ENCODE results near the gene PIGQ. TPM values are rescaled to one million over a fixed set of nuclear protein-coding genes. Genes with fewer than 3 reads are reported as not detected.

PIGQ gene
- total and polyA plus RNA-seq, 2 of the 13 experiments (the other 11 are each of a cell fraction or from before 2014, with no cell fraction given): 7.7 to 19.7 TPM

- TF ChIP-seq, protein P1, sequence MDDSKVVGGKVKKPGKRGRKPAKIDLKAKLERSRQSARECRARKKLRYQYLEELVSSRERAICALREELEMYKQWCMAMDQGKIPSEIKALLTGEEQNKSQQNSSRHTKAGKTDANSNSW (CRISPR knock-in tag; IDR thresholded peaks at IDR 0.05; ENCODE audit: borderline replicate concordance): peak; percentile 89; the same call in 1 of the 2 replicates
- TF ChIP-seq KLF15 (CRISPR knock-in tag; IDR thresholded peaks at IDR 0.05; ENCODE audit: borderline replicate concordance) (peak; percentile 16; the same call in 1 of the 2 replicates), CREM (IDR thresholded peaks at IDR 0.05) (peak; percentile 81), CREM (CRISPR knock-in tag; IDR thresholded peaks at IDR 0.05) (no peak), ZFP36L2 (CRISPR knock-in tag; IDR thresholded peaks at IDR 0.05) (no peak), ZNF225 (CRISPR knock-in tag; IDR thresholded peaks at IDR 0.05) (peak; percentile 61; the same call in 1 of the 2 replicates), KLF12 (CRISPR knock-in tag; IDR thresholded peaks at IDR 0.05; ENCODE audit: borderline replicate concordance) (peak; percentile 73), JUND (CRISPR knock-in tag; IDR thresholded peaks at IDR 0.05) (no peak), ZBTB42 (CRISPR knock-in tag; IDR thresholded peaks at IDR 0.05) (no peak), ZNF160 (CRISPR knock-in tag; IDR thresholded peaks at IDR 0.05) (peak; percentile 50; the same call in 1 of the 2 replicates), ZNF879 (CRISPR knock-in tag; IDR thresholded peaks at IDR 0.05) (no peak), THAP11 (CRISPR knock-in tag; IDR thresholded peaks at IDR 0.05) (peak; percentile 98), ZNF501 (CRISPR knock-in tag; IDR thresholded peaks at IDR 0.05) (peak; percentile 39; the same call in 1 of the 2 replicates), AKAP8 (CRISPR knock-in tag; IDR thresholded peaks at IDR 0.05) (peak; percentile 84), FOXM1 (CRISPR knock-in tag; IDR thresholded peaks at IDR 0.05) (peak; percentile 29; the same call in 1 of the 2 replicates), ZNF749 (CRISPR knock-in tag; IDR thresholded peaks at IDR 0.05; ENCODE audit: borderline replicate concordance) (no peak)
- TF ChIP-seq, protein P2, sequence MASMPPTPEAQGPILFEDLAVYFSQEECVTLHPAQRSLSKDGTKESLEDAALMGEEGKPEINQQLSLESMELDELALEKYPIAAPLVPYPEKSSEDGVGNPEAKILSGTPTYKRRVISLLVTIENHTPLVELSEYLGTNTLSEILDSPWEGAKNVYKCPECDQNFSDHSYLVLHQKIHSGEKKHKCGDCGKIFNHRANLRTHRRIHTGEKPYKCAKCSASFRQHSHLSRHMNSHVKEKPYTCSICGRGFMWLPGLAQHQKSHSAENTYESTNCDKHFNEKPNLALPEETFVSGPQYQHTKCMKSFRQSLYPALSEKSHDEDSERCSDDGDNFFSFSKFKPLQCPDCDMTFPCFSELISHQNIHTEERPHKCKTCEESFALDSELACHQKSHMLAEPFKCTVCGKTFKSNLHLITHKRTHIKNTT (CRISPR knock-in tag; IDR thresholded peaks at IDR 0.05): 0 out of 2 replicates have a peak, but pooled peaks have one; percentile 29
- TF ChIP-seq, protein P3, sequence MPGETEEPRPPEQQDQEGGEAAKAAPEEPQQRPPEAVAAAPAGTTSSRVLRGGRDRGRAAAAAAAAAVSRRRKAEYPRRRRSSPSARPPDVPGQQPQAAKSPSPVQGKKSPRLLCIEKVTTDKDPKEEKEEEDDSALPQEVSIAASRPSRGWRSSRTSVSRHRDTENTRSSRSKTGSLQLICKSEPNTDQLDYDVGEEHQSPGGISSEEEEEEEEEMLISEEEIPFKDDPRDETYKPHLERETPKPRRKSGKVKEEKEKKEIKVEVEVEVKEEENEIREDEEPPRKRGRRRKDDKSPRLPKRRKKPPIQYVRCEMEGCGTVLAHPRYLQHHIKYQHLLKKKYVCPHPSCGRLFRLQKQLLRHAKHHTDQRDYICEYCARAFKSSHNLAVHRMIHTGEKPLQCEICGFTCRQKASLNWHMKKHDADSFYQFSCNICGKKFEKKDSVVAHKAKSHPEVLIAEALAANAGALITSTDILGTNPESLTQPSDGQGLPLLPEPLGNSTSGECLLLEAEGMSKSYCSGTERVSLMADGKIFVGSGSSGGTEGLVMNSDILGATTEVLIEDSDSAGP (CRISPR knock-in tag; IDR thresholded peaks at IDR 0.05; ENCODE audit: borderline replicate concordance): peak; percentile 87; the same call in 1 of the 2 replicates
- TF ChIP-seq, protein P4, sequence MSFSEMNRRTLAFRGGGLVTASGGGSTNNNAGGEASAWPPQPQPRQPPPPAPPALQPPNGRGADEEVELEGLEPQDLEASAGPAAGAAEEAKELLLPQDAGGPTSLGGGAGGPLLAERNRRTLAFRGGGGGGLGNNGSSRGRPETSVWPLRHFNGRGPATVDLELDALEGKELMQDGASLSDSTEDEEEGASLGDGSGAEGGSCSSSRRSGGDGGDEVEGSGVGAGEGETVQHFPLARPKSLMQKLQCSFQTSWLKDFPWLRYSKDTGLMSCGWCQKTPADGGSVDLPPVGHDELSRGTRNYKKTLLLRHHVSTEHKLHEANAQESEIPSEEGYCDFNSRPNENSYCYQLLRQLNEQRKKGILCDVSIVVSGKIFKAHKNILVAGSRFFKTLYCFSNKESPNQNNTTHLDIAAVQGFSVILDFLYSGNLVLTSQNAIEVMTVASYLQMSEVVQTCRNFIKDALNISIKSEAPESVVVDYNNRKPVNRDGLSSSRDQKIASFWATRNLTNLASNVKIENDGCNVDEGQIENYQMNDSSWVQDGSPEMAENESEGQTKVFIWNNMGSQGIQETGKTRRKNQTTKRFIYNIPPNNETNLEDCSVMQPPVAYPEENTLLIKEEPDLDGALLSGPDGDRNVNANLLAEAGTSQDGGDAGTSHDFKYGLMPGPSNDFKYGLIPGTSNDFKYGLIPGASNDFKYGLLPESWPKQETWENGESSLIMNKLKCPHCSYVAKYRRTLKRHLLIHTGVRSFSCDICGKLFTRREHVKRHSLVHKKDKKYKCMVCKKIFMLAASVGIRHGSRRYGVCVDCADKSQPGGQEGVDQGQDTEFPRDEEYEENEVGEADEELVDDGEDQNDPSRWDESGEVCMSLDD (CRISPR knock-in tag; IDR thresholded peaks at IDR 0.05; ENCODE audit: borderline replicate concordance): peak; percentile 50; the same call in 1 of the 2 replicates
- TF ChIP-seq, protein P5, sequence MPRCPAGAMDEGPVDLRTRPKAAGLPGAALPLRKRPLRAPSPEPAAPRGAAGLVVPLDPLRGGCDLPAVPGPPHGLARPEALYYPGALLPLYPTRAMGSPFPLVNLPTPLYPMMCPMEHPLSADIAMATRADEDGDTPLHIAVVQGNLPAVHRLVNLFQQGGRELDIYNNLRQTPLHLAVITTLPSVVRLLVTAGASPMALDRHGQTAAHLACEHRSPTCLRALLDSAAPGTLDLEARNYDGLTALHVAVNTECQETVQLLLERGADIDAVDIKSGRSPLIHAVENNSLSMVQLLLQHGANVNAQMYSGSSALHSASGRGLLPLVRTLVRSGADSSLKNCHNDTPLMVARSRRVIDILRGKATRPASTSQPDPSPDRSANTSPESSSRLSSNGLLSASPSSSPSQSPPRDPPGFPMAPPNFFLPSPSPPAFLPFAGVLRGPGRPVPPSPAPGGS (CRISPR knock-in tag; IDR thresholded peaks at IDR 0.05): peak; percentile 75; the same call in 1 of the 2 replicates
These were observed 42.5 kb upstream of the PIGQ start, which contains the start of gene CAPN15 (continued) for GRCh38 chr16:527015-527903.

Data from HepG2 (cell line).